Urothelium cell line (cell line): ENCODE measurements around the gene DUS3L.
A peak's percentile ranks its signal among the peaks of the same experiment; 100 is the strongest.

ENCODE experiments used
- DNase-seq: peaks from one replicate; pipeline ENCODE4 v3.0.0; 2011; ENCODE audit warnings: low spot score, mixed read lengths
- FAIRE-seq: peaks from 2 replicates; lab custom pipeline; 2011; peaks lifted over from hg19 to GRCh38; lab: Jason Lieb, UNC

Gene DUS3L

GRCh38 chr19:5822181-5822844 is 31.4 kb upstream of the DUS3L start:
- DNase-seq, result no peak
- FAIRE-seq, result no peak

GRCh38 chr19:5821521-5822180 is 30.7 kb upstream of the DUS3L start:
- no peak for DNase-seq
- no peak for FAIRE-seq

- no peak for FAIRE-seq
Observed at GRCh38 chr19:5820785-5821184, 29.8 kb upstream of the DUS3L start.

GRCh38 chr19:5818594-5818993 is 27.6 kb upstream of the DUS3L start:
- DNase-seq (no peak), FAIRE-seq (no peak)

More at GRCh38 chr19:5820785-5821184, 29.8 kb upstream of the DUS3L start:
- DNase-seq, result no peak

- DNase-seq (no peak), FAIRE-seq (no peak)
Observed at GRCh38 chr19:5817218-5817617, 26.3 kb upstream of the DUS3L start.

- no peak for FAIRE-seq
- no peak for DNase-seq
Observed at GRCh38 chr19:5814852-5815246, 23.9 kb upstream of the DUS3L start.

GRCh38 chr19:5814123-5814851 is 23.3 kb upstream of the DUS3L start:
- DNase-seq (no peak), FAIRE-seq (no peak)

- FAIRE-seq, result no peak
Observed at GRCh38 chr19:5811117-5811516, 20.2 kb upstream of the DUS3L start.

GRCh38 chr19:5809469-5809868 is 18.5 kb upstream of the DUS3L start:
- DNase-seq (no peak), FAIRE-seq (no peak)

More at GRCh38 chr19:5811117-5811516, 20.2 kb upstream of the DUS3L start:
- no peak for DNase-seq

GRCh38 chr19:5809053-5809452 is 18.1 kb upstream of the DUS3L start:
- FAIRE-seq (no peak), DNase-seq (no peak)

- no peak for FAIRE-seq
- DNase-seq, result no peak
Observed at GRCh38 chr19:5808120-5808816, 17.3 kb upstream of the DUS3L start.

- DNase-seq (no peak), FAIRE-seq (no peak)
Observed at GRCh38 chr19:5806905-5807304, 15.9 kb upstream of the DUS3L start.

- DNase-seq, result no peak
- FAIRE-seq, result no peak
Observed at GRCh38 chr19:5806133-5806489, 15.1 kb upstream of the DUS3L start.

- no peak for FAIRE-seq
Observed at GRCh38 chr19:5805462-5806132, 14.6 kb upstream of the DUS3L start.

GRCh38 chr19:5804516-5805461 is 13.8 kb upstream of the DUS3L start, which contains the start of gene NRTN:
NRTN (plus strand) TSS chr19:5805067; CDS start chr19:5824166, 19,099 bp downstream.
- DNase-seq, result peak; percentile 80
- no peak for FAIRE-seq

More at GRCh38 chr19:5805462-5806132, 14.6 kb upstream of the DUS3L start:
- DNase-seq, result peak; percentile 76

- DNase-seq (peak; percentile 93), FAIRE-seq (no peak)
Observed at GRCh38 chr19:5803752-5804515, 13.0 kb upstream of the DUS3L start.

GRCh38 chr19:5803441-5803751 is 12.4 kb upstream of the DUS3L start:
- FAIRE-seq (no peak), DNase-seq (no peak)

GRCh38 chr19:5801796-5802619 is 11.0 kb upstream of the DUS3L start:
- DNase-seq (no peak), FAIRE-seq (no peak)
